ENCODE measurements around the gene IGFL1.
"Not testable (repeated sequence)": the region's sequence is repeated elsewhere in the genome, so short reads cannot be mapped to it uniquely, and the experiment has no call there.

The IGFL1 gene

GRCh38 chr19:46232938-46233621, 3.5 kb downstream of the IGFL1 start:
- no peak for DNase-seq (ENCODE audit: low read depth)
- TF ChIP-seq, protein P1, sequence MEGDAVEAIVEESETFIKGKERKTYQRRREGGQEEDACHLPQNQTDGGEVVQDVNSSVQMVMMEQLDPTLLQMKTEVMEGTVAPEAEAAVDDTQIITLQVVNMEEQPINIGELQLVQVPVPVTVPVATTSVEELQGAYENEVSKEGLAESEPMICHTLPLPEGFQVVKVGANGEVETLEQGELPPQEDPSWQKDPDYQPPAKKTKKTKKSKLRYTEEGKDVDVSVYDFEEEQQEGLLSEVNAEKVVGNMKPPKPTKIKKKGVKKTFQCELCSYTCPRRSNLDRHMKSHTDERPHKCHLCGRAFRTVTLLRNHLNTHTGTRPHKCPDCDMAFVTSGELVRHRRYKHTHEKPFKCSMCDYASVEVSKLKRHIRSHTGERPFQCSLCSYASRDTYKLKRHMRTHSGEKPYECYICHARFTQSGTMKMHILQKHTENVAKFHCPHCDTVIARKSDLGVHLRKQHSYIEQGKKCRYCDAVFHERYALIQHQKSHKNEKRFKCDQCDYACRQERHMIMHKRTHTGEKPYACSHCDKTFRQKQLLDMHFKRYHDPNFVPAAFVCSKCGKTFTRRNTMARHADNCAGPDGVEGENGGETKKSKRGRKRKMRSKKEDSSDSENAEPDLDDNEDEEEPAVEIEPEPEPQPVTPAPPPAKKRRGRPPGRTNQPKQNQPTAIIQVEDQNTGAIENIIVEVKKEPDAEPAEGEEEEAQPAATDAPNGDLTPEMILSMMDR (IDR thresholded peaks at IDR 0.05; ENCODE audit: low read depth, low read length, missing control alignments) = no peak
- no peak overlapping the region for H3K4me3 ChIP-seq (ENCODE audit: low read depth, low read length)
- in situ Hi-C loops (cut with HindIII; ENCODE audit: low sequenced_read_pairs) = no loop called here

DNA sequence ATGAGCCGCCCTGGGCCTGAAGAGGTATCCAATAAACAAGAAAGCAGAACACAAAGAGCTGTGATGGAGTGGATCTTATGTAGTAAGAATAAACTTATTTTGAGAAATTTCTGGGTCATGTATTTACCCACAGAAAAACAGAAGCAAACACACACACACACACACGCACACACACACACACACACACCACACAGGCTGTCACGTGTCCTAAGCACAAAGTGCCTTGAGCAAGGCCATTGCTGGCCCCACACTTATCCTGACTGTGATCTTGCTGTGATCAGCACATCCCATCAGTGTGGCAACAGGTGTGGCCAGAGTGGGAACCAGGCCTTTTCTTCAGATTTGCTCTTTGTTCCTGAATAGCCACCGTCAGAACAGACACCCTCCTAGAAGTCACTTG, 4.3 kb downstream of the IGFL1 start:
- in situ Hi-C loops (cut with HindIII; ENCODE audit: low sequenced_read_pairs); H3K4me3 ChIP-seq (ENCODE audit: low read depth, low read length); DNase-seq (ENCODE audit: low read depth): not testable (repeated sequence)

DNA sequence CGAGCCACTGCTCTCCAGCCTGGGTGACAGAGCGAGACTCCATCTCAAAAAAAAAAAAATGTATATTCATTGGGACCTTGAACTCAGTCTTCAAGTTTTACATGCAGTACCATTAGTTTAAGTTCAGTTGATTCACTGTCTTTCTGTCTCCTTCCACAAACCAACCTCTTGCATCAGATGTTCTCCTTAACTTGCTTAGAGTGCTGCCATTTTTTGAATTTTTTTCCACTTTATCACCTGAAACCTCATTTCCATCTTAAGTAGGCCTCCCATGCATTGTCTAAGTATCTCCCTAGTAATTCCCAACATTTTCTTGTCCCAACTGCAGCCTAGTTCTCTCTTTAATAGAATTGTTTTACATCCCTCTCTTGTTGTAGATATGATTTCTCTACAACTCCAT, 8.6 kb downstream of the IGFL1 start:
- H3K4me3 ChIP-seq (ENCODE audit: low read depth, low read length); in situ Hi-C loops (cut with HindIII; ENCODE audit: low sequenced_read_pairs); DNase-seq (ENCODE audit: low read depth): not testable (repeated sequence)

GRCh38 chr19:46239193-46240024, 9.9 kb downstream of the IGFL1 start:
- in situ Hi-C loops (cut with HindIII; ENCODE audit: low sequenced_read_pairs) = no loop called here
- DNase-seq (ENCODE audit: low read depth) = no peak
- no peak overlapping the region for H3K4me3 ChIP-seq (ENCODE audit: low read depth, low read length)
- TF ChIP-seq, protein P1 (IDR thresholded peaks at IDR 0.05; ENCODE audit: low read depth, low read length, missing control alignments) = no peak

DNA sequence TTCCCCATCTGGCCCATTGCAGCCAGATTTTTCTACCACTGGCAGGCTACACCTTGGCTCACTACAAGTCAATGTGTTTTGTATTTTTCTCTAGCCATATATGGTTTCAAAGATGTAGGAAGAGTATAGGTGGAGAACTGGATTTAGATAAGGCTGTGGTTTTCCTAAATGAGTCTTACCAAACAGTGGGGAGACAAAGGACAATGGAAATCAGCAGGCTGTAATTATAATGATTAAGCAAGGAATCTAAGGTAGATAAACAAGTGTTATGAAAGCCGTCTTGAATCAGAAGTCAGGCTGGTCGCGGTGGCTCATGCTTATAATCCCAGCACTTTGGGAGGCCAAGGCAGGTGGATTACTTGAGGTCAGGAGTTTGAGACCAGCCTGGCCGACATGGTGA, 11.2 kb downstream of the IGFL1 start:
- in situ Hi-C loops (cut with HindIII; ENCODE audit: low sequenced_read_pairs) = no loop called here
- no peak overlapping the region for H3K4me3 ChIP-seq (ENCODE audit: low read depth, low read length)
- DNase-seq (ENCODE audit: low read depth) = no peak
- TF ChIP-seq, protein P1 (IDR thresholded peaks at IDR 0.05; ENCODE audit: low read depth, low read length, missing control alignments) = no peak

DNA sequence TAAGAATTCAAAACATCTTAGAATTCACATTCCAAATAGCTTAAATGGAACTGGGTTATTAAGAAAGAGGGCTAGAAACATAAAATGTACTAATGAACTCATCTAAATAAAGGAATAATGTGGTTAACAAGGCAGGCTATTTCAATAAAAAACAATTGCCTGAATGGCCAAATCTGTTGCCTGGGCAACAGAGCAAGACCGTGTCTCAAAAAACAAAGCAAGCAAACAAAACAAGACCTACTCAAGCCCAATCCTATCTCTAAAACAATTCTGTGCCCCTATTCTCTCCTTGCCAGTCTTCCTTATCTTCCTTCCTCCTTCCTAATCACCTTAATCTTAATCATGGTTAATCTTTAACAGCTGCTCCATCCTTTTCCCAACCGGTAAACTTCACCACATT, 12.1 kb downstream of the IGFL1 start:
- no peak for DNase-seq (ENCODE audit: low read depth)
- TF ChIP-seq, protein P1 (IDR thresholded peaks at IDR 0.05; ENCODE audit: low read depth, low read length, missing control alignments) = no peak
- no peak overlapping the region for H3K4me3 ChIP-seq (ENCODE audit: low read depth, low read length)
- in situ Hi-C loops (cut with HindIII; ENCODE audit: low sequenced_read_pairs) = no loop called here

- in situ Hi-C loops (cut with HindIII; ENCODE audit: low sequenced_read_pairs); DNase-seq (ENCODE audit: low read depth); H3K4me3 ChIP-seq (ENCODE audit: low read depth, low read length): not testable (repeated sequence)
Observed at GRCh38 chr19:46243081-46243654, 13.6 kb downstream of the IGFL1 start.

Data from astrocyte of the cerebellum (primary cell).